Caco-2 (cell line): ENCODE results near the gene ELFN1. TPM values are rescaled to one million over a fixed set of nuclear protein-coding genes. Genes with fewer than 3 reads are reported as not detected.

Source experiments
- BruUV-seq: library from RNA; stranded (reverse); fragments of 400-500 nt; replicated peaks from 2 replicates; lab custom pipeline; 2021; lab: Mats Ljungman, UMichigan
- CTCF ChIA-PET: fragments of 300-600 bp; sonication (Branson Sonifier 250); formaldehyde crosslinking; loops from one replicate; lab custom pipeline; 2022; ENCODE audit warnings: antibody characterized with exemption; lab: Charles Lee
- POLR2A ChIA-PET: fragments of 300-600 bp; sonication (Branson Sonifier 250); formaldehyde crosslinking; loops from one replicate; lab custom pipeline; 2022; ENCODE audit warnings: antibody characterized with exemption; lab: Charles Lee
- DNase-seq, 2 experiments: peaks; one replicate each; pipeline versions ENCODE4 v3.0.0 to v3.0.0-alpha.2; 2020 to 2022
- H3K27me3 ChIP-seq: replicated peaks from 2 replicates; pipeline ENCODE4 v1.6.0; 2011; ENCODE audit warnings: low read length; ENCODE audit not compliant: control insufficient read depth, insufficient read depth
- H3K36me3 ChIP-seq: 2 replicates; pipeline ENCODE4 v1.5.1; 2011; ENCODE audit warnings: low read length; ENCODE audit not compliant: control insufficient read depth, insufficient read depth
- H3K4me1 ChIP-seq: fragments of 250-450 bp; sonication (Bioruptor Pico); 2 replicates; pipeline ENCODE4 v1.5.1; 2020; ENCODE audit warnings: mild to moderate bottlenecking
- H3K4me3 ChIP-seq: 2 replicates; pipeline ENCODE4 v1.5.1; 2011; ENCODE audit warnings: low read depth, mild to moderate bottlenecking, control low read depth, low read length
- H3K9me3 ChIP-seq: fragments of 250-450 bp; sonication (Bioruptor Pico); 2 replicates; pipeline ENCODE4 v1.5.1; 2020; ENCODE audit warnings: mild to moderate bottlenecking, moderate library complexity
- H3K27ac Mint-ChIP-seq: one replicate; pipeline ENCODE4 v1.8.0; 2022; ENCODE audit warnings: mixed read lengths; ENCODE audit not compliant: unreplicated experiment
- H3K27me3 Mint-ChIP-seq: one replicate; pipeline ENCODE4 v1.8.0; 2022; ENCODE audit warnings: mixed read lengths; ENCODE audit not compliant: insufficient read depth, unreplicated experiment
- H3K36me3 Mint-ChIP-seq: one replicate; pipeline ENCODE4 v1.8.0; 2022; ENCODE audit warnings: mild to moderate bottlenecking, mixed read lengths; ENCODE audit not compliant: insufficient read depth, unreplicated experiment
- H3K4me1 Mint-ChIP-seq: one replicate; pipeline ENCODE4 v1.8.0; 2022; ENCODE audit warnings: low read depth, mixed read lengths; ENCODE audit not compliant: unreplicated experiment
- H3K4me3 Mint-ChIP-seq: one replicate; pipeline ENCODE4 v1.8.0; 2022; ENCODE audit warnings: mild to moderate bottlenecking, moderate library complexity, mixed read lengths; ENCODE audit not compliant: unreplicated experiment
- H3K9me3 Mint-ChIP-seq: one replicate; pipeline ENCODE4 v1.8.0; 2022; ENCODE audit warnings: mixed read lengths; ENCODE audit not compliant: unreplicated experiment
- intact Hi-C: fragments of 100-400 bp; cut with micrococcal nuclease; formaldehyde crosslinking; loops from one replicate; pipeline ENCODE4 v1.10.0; 2022; ENCODE audit not compliant: unreplicated experiment
- total RNA-seq: library from RNA; stranded (reverse); gene quantifications from 2 replicates; pipeline ENCODE4 v1.2.3, GENCODE V29; 2022
- TF ChIP-seq, protein P1 (sequence below), 2 experiments: fragments of 200-600 bp in 1 of 2; IDR thresholded peaks; 1 replicate in 1 of 2; 2 replicates in 1 of 2; pipeline versions ENCODE4 v1.5.1 to v1.8.0; 2011 to 2022; ENCODE audit warnings: antibody characterized with exemption in 1 of 2, control low read depth in 1 of 2, inconsistent platforms in 1 of 2, low read depth in 1 of 2, low read length in 1 of 2, mild to moderate bottlenecking in 1 of 2, moderate library complexity in 1 of 2; ENCODE audit not compliant: insufficient read depth in 1 of 2, severe bottlenecking in 1 of 2, unreplicated experiment in 1 of 2

Gene ELFN1
- total RNA-seq, 1 experiment from 2014 or later, result 2.3 TPM

- peaks cover 5% of the 10 kb centered on the region for H3K36me3 Mint-ChIP-seq
- ChIA-PET POLR2A (no interaction called here), CTCF (no interaction called here)
- Histone ChIP-seq H3K4me3 (no peak overlapping the region), H3K27me3 (no peaks in the 10 kb centered on the region), H3K36me3 (no peaks in the 10 kb centered on the region), H3K4me1 (no peaks in the 10 kb centered on the region), H3K9me3 (peaks cover 32% of the 10 kb centered on the region)
- no peak overlapping the region for H3K4me3 Mint-ChIP-seq
- H3K27ac Mint-ChIP-seq, result no peak overlapping the region
- no TSS peak for BruUV-seq
- TF ChIP-seq, protein P1, sequence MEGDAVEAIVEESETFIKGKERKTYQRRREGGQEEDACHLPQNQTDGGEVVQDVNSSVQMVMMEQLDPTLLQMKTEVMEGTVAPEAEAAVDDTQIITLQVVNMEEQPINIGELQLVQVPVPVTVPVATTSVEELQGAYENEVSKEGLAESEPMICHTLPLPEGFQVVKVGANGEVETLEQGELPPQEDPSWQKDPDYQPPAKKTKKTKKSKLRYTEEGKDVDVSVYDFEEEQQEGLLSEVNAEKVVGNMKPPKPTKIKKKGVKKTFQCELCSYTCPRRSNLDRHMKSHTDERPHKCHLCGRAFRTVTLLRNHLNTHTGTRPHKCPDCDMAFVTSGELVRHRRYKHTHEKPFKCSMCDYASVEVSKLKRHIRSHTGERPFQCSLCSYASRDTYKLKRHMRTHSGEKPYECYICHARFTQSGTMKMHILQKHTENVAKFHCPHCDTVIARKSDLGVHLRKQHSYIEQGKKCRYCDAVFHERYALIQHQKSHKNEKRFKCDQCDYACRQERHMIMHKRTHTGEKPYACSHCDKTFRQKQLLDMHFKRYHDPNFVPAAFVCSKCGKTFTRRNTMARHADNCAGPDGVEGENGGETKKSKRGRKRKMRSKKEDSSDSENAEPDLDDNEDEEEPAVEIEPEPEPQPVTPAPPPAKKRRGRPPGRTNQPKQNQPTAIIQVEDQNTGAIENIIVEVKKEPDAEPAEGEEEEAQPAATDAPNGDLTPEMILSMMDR (IDR thresholded peaks at IDR 0.05; ENCODE audit: insufficient read depth in 1 of 2, low read depth in 1 of 2, low read length in 1 of 2, severe bottlenecking in 1 of 2, unreplicated experiment in 1 of 2), result no peak
- peaks cover 7% of the 10 kb centered on the region for H3K27me3 Mint-ChIP-seq
- H3K4me1 Mint-ChIP-seq, result no peaks in the 10 kb centered on the region
- H3K9me3 Mint-ChIP-seq, result peaks cover 20% of the 10 kb centered on the region
- intact Hi-C loops, result no loop called here
- no peak for DNase-seq
Measured at GRCh38 chr7:1705856-1706255, 35.8 kb downstream of the ELFN1 start.

- ChIA-PET POLR2A (no interaction called here), CTCF (no interaction called here)
- Histone ChIP-seq H3K4me1 (no peaks in the 10 kb centered on the region), H3K4me3 (no peak overlapping the region), H3K36me3 (no peaks in the 10 kb centered on the region), H3K27me3 (no peaks in the 10 kb centered on the region), H3K9me3 (peaks cover 31% of the 10 kb centered on the region)
- Mint-ChIP-seq H3K27ac (no peak overlapping the region), H3K4me3 (no peak overlapping the region), H3K36me3 (peaks cover 5% of the 10 kb centered on the region), H3K4me1 (no peaks in the 10 kb centered on the region), H3K27me3 (peaks cover 9% of the 10 kb centered on the region), H3K9me3 (peaks cover 20% of the 10 kb centered on the region)
- no peak for DNase-seq
- intact Hi-C loops, result no loop called here
- no TSS peak for BruUV-seq
- TF ChIP-seq, protein P1 (IDR thresholded peaks at IDR 0.05; ENCODE audit: insufficient read depth in 1 of 2, low read depth in 1 of 2, low read length in 1 of 2, severe bottlenecking in 1 of 2, unreplicated experiment in 1 of 2), result no peak
Measured at GRCh38 chr7:1706381-1706720, 36.3 kb downstream of the ELFN1 start.

- DNase-seq, result peak in 1 of 2 experiments; percentile 22
- intact Hi-C loops, result no loop called here
- TF ChIP-seq, protein P1 (IDR thresholded peaks at IDR 0.05; ENCODE audit: insufficient read depth in 1 of 2, low read depth in 1 of 2, low read length in 1 of 2, severe bottlenecking in 1 of 2, unreplicated experiment in 1 of 2), result no peak
- H3K4me1 Mint-ChIP-seq, result no peaks in the 10 kb centered on the region
- Histone ChIP-seq H3K9me3 (peaks cover 26% of the 10 kb centered on the region), H3K36me3 (no peaks in the 10 kb centered on the region), H3K27me3 (no peaks in the 10 kb centered on the region), H3K4me1 (no peaks in the 10 kb centered on the region), H3K4me3 (no peak overlapping the region)
- H3K36me3 Mint-ChIP-seq, result peaks cover 5% of the 10 kb centered on the region
- no TSS peak for BruUV-seq
- peaks cover 17% of the 10 kb centered on the region for H3K9me3 Mint-ChIP-seq
- H3K27me3 Mint-ChIP-seq, result peaks cover 10% of the 10 kb centered on the region
- no peak overlapping the region for H3K27ac Mint-ChIP-seq
- no peak overlapping the region for H3K4me3 Mint-ChIP-seq
- ChIA-PET CTCF (interaction anchor here (0.9 kb wide), 1 partner anchor 116 kb away, joined by 3 read pairs; no protein-coding TSS in a partner anchor), POLR2A (no interaction called here)
Measured at GRCh38 chr7:1706721-1707613, 36.9 kb downstream of the ELFN1 start.
